K562 (cell line): ENCODE measurements around the gene ABI3BP. TPM values are rescaled to one million over a fixed set of nuclear protein-coding genes. Genes with fewer than 3 reads are reported as not detected.

Source experiments
- ATAC-seq: fragments of 200-7000 bp; cut with Tn5 transposase; 3 replicates; pipeline ENCODE4 v1.9.1; 2020; ENCODE audit warnings: moderate library complexity
- BruUV-seq: library from RNA; stranded (reverse); fragments of 400-500 nt; replicated peaks from 2 replicates; lab custom pipeline; 2021; lab: Mats Ljungman, UMichigan
- CTCF ChIA-PET: fragments of 300-600 bp; formaldehyde crosslinking; extraction: SDS; loops from one replicate; lab custom pipeline; 2021; ENCODE audit warnings: low intra/inter-chr PET ratio; lab: Yijun Ruan, JAX
- POLR2A ChIA-PET: fragments of 300-600, 350-650 bp; sonication (Branson Sonifier 250); formaldehyde crosslinking; extraction: SDS; loops from one replicate; lab custom pipeline; 2021; ENCODE audit warnings: antibody characterized with exemption, inconsistent platforms; lab: Yijun Ruan, JAX
- DNase-seq, 4 experiments: peaks; one replicate each; pipeline versions ENCODE4 v3.0.0 to v3.0.0-alpha.2; 2011 to 2018; ENCODE audit warnings: low spot score in 3 of 4, mixed read lengths in 3 of 4; ENCODE audit errors: extremely low read depth in 1 of 4
- FAIRE-seq: peaks from 2 replicates; lab custom pipeline; 2011; peaks lifted over from hg19 to GRCh38; lab: Jason Lieb, UNC
- H2AFZ ChIP-seq: 2 replicates; pipeline ENCODE4 v1.6.0; 2011; ENCODE audit warnings: low read depth, low read length, control low read depth, inconsistent platforms
- H3K27ac ChIP-seq: fragments of 200-600 bp; 3 replicates; pipeline ENCODE4 v1.8.0; 2011; ENCODE audit warnings: low read depth, mild to moderate bottlenecking, control low read depth, inconsistent platforms, low read length, moderate library complexity, mixed read lengths; ENCODE audit errors: extremely low read depth
- H3K27me3 ChIP-seq, 2 experiments: fragments of 300-600 bp in 1 of 2; 2 replicates in 1 of 2; 3 replicates in 1 of 2; pipeline versions ENCODE4 v1.6.0 to v1.8.0; 2011; ENCODE audit warnings: inconsistent platforms in 2 of 2, low read length in 2 of 2, mild to moderate bottlenecking in 1 of 2, mixed read lengths in 1 of 2, moderate library complexity in 1 of 2; ENCODE audit not compliant: control insufficient read depth in 2 of 2, insufficient read depth in 2 of 2
- H3K36me3 ChIP-seq: fragments of 300-600 bp; 3 replicates; pipeline ENCODE4 v1.8.0; 2011; ENCODE audit warnings: mild to moderate bottlenecking, low read length, inconsistent platforms; ENCODE audit not compliant: control insufficient read depth, insufficient read depth
- H3K4me1 ChIP-seq, 2 experiments: fragments of 200-600 bp in 1 of 2; replicated peaks in 1 of 2; 2 replicates in 1 of 2; 3 replicates in 1 of 2; pipeline versions ENCODE4 v1.5.1 to v1.8.0; 2011; ENCODE audit warnings: inconsistent platforms in 2 of 2, low read length in 2 of 2, mild to moderate bottlenecking in 1 of 2, mixed read lengths in 1 of 2, moderate library complexity in 1 of 2; ENCODE audit not compliant: control insufficient read depth in 2 of 2, insufficient read depth in 2 of 2
- H3K4me2 ChIP-seq: 2 replicates; pipeline ENCODE4 v1.6.1; 2011; ENCODE audit warnings: low read length, control low read depth, inconsistent platforms, mixed read lengths; ENCODE audit not compliant: insufficient read depth
- H3K4me3 ChIP-seq: fragments of 200-600 bp; sonication (generic), shearing (Covaris generic); 2 replicates; pipeline ENCODE4 v1.5.1; 2016; ENCODE audit warnings: control low read depth, inconsistent platforms
- H3K79me2 ChIP-seq: fragments of 200-600 bp; 3 replicates; pipeline ENCODE4 v1.8.0; 2011; ENCODE audit warnings: low read length, inconsistent platforms; ENCODE audit not compliant: control insufficient read depth, insufficient read depth
- H3K9ac ChIP-seq, 2 experiments: 2 replicates each; pipeline versions ENCODE4 v1.6.0 to v1.6.1; 2011; ENCODE audit warnings: low read depth in 2 of 2, low read length in 2 of 2, control low read depth in 1 of 2, inconsistent platforms in 1 of 2, mild to moderate bottlenecking in 1 of 2, mixed read lengths in 1 of 2; ENCODE audit not compliant: insufficient read depth in 1 of 2
- H3K9me1 ChIP-seq: one replicate; pipeline ENCODE4 v1.6.0; 2011; ENCODE audit warnings: inconsistent platforms, mild to moderate bottlenecking, low read length, moderate library complexity; ENCODE audit not compliant: control insufficient read depth, insufficient read depth
- H3K9me3 ChIP-seq: replicated peaks from 2 replicates; pipeline ENCODE4 v1.5.1; 2011; ENCODE audit warnings: low read depth, low read length, inconsistent platforms; ENCODE audit not compliant: control insufficient read depth, insufficient read depth
- H4K20me1 ChIP-seq: replicated peaks from 2 replicates; pipeline ENCODE4 v1.6.1; 2011; ENCODE audit warnings: low read length, inconsistent platforms, mixed read lengths; ENCODE audit not compliant: control insufficient read depth, insufficient read depth
- C11orf30 ChIP-seq: fragments of 450-650 bp; IDR thresholded peaks from 2 replicates; pipeline ENCODE4 v1.6.1; 2016; ENCODE audit warnings: low read depth, mild to moderate bottlenecking
- ETV6 ChIP-seq, 3 experiments: fragments of 150-350 bp in 1 of 3; sonication (generic) in 1 of 3; formaldehyde crosslinking in 1 of 3; IDR thresholded peaks; 2 replicates each; pipeline versions ENCODE4 v1.6.1 to v1.8.0; 2014 to 2022; ENCODE audit warnings: borderline replicate concordance in 2 of 3, low read depth in 2 of 3, antibody characterized with exemption in 1 of 3, low read length in 1 of 3, mild to moderate bottlenecking in 1 of 3, missing genetic modification reagents in 1 of 3
- GABPA ChIP-seq: fragments of 200-800 bp; sonication (Bioruptor generic); conservative IDR thresholded peaks from 2 replicates; pipeline ENCODE4 v1.6.1; 2016; ENCODE audit warnings: low read depth, missing genetic modification characterization, missing compliant biosample characterization
- MTA1 ChIP-seq: fragments of 450-650 bp; IDR thresholded peaks from 2 replicates; pipeline ENCODE4 v1.6.1; 2017; ENCODE audit warnings: borderline replicate concordance
- NFXL1 ChIP-seq: fragments of 450-650 bp; formaldehyde crosslinking; IDR thresholded peaks from 2 replicates; pipeline ENCODE4 v1.4.0; 2021; ENCODE audit warnings: mild to moderate bottlenecking
- NONO ChIP-seq, 2 experiments: fragments of 200-400 bp in 1 of 2; fragments of 450-650 bp in 1 of 2; formaldehyde crosslinking in 1 of 2; IDR thresholded peaks; 2 replicates each; pipeline ENCODE4 v1.6.1; 2017; ENCODE audit warnings: low read depth in 2 of 2, mild to moderate bottlenecking in 2 of 2, moderate library complexity in 2 of 2, low read length in 1 of 2
- NR2C2 ChIP-seq, 2 experiments: fragments of 200-800 bp in 1 of 2; sonication (Bioruptor generic) in 1 of 2; sonication (generic) in 1 of 2; formaldehyde crosslinking in 1 of 2; IDR thresholded peaks; 2 replicates each; pipeline versions ENCODE4 v1.6.1 to v1.8.0; 2016 to 2022; ENCODE audit warnings: mild to moderate bottlenecking in 1 of 2, missing compliant biosample characterization in 1 of 2, missing genetic modification characterization in 1 of 2, missing genetic modification reagents in 1 of 2
- NRF1 ChIP-seq, 2 experiments: fragments of 450-650 bp; IDR thresholded peaks in 1 of 2; conservative IDR thresholded peaks in 1 of 2; 2 replicates each; pipeline ENCODE4 v1.6.1; 2014; ENCODE audit warnings: mild to moderate bottlenecking in 2 of 2
- POLR2B ChIP-seq: fragments of 450-650 bp; IDR thresholded peaks from 2 replicates; pipeline ENCODE4 v1.6.1; 2018; ENCODE audit warnings: low read depth; ENCODE audit not compliant: partially characterized antibody
- SMAD1 ChIP-seq: fragments of 150-350 bp; IDR thresholded peaks from 2 replicates; pipeline ENCODE4 v1.6.1; 2014; ENCODE audit warnings: low read length, low read depth; ENCODE audit not compliant: partially characterized antibody
- SPI1 ChIP-seq: IDR thresholded peaks from 2 replicates; pipeline ENCODE4 v1.6.1; 2011; ENCODE audit warnings: low read depth, low read length, control low read depth, borderline replicate concordance
- TARDBP ChIP-seq: fragments of 450-650 bp; IDR thresholded peaks from 2 replicates; pipeline ENCODE4 v1.6.1; 2016
- TEAD2 ChIP-seq: fragments of 450-650 bp; IDR thresholded peaks from 2 replicates; pipeline ENCODE4 v1.6.1; 2016; ENCODE audit warnings: missing genetic modification characterization, control low read depth, missing compliant biosample characterization
- TRIM28 ChIP-seq: fragments of 450-650 bp; IDR thresholded peaks from 2 replicates; pipeline ENCODE4 v1.6.1; 2017
- ZNF263 ChIP-seq: sonication (generic); formaldehyde crosslinking; IDR thresholded peaks from 2 replicates; pipeline ENCODE4 v1.8.0; 2022; ENCODE audit warnings: mild to moderate bottlenecking, missing genetic modification reagents, borderline replicate concordance
- ZNF408 ChIP-seq: fragments of 250-450 bp; sonication (Bioruptor Pico); IDR thresholded peaks from 2 replicates; pipeline ENCODE4 v1.4.0; 2020; ENCODE audit warnings: low read depth, mild to moderate bottlenecking, moderate library complexity
- ZNF436 ChIP-seq: fragments of 250-450, 450-650 bp; sonication (Bioruptor Pico); formaldehyde crosslinking; IDR thresholded peaks from 2 replicates; pipeline ENCODE4 v1.7.0; 2020; ENCODE audit warnings: mild to moderate bottlenecking
- WGBS: fragments of 100-300 bp; shearing (Covaris generic); methylation state at CpG from one replicate; pipeline ENCODE4 v1.1.6; 2016; ENCODE audit warnings: low coverage, mixed read lengths; ENCODE audit not compliant: insufficient coverage; ENCODE audit errors: missing lambda C conversion rate; 5-methylcytosine and 5-hydroxymethylcytosine counted together
- in situ Hi-C: fragments of 300-500 bp; cut with MboI; formaldehyde crosslinking; loops from 4 replicates; pipeline ENCODE4 v1.15.0; 2018; ENCODE audit warnings: inconsistent platforms, mixed read lengths
- intact Hi-C: fragments of 100-400 bp; cut with micrococcal nuclease; formaldehyde crosslinking; loops from 2 replicates; pipeline ENCODE4 v1.14.2; 2022
- polyA plus RNA-seq, 8 experiments: library from polyadenylated mRNA; depleted of rRNA in 4 of 8; stranded (reverse) in 5 of 8; unstranded in 3 of 8; fragments of >200 nt; fragmentation: Nextera tagmentation in 2 of 8; fragmentation: Illumina TruSeq in 1 of 8; extraction: Ambion mirVana in 2 of 8; extraction: Trizol in 1 of 8; gene quantifications; 2 replicates each; pipeline versions ENCODE4 v1.2.1 to v1.2.3, GENCODE V29; 2011 to 2014; ENCODE audit warnings: inconsistent platforms in 1 of 8, missing spikeins in 1 of 8
- total RNA-seq, 7 experiments: library from RNA; depleted of rRNA in 6 of 7; stranded (reverse); fragments of >200 nt in 6 of 7; fragmentation: Illumina TruSeq in 2 of 7; extraction: Trizol in 2 of 7; gene quantifications; 2 replicates each; pipeline versions ENCODE4 v1.2.1 to v1.2.3, GENCODE V29; 2011 to 2021; ENCODE audit warnings: low replicate concordance in 1 of 7
- TF ChIP-seq, protein P1 (sequence below): fragments of 450-650 bp; IDR thresholded peaks from 2 replicates; pipeline ENCODE4 v1.6.1; 2016; ENCODE audit warnings: mild to moderate bottlenecking

Gene ABI3BP
- total and polyA plus RNA-seq, 9 of the 15 experiments (the other 6 are each of a cell fraction or from before 2014, with no cell fraction given), result 0.01 to 0.24 (median 0.06) TPM; not detected in 5

DNA sequence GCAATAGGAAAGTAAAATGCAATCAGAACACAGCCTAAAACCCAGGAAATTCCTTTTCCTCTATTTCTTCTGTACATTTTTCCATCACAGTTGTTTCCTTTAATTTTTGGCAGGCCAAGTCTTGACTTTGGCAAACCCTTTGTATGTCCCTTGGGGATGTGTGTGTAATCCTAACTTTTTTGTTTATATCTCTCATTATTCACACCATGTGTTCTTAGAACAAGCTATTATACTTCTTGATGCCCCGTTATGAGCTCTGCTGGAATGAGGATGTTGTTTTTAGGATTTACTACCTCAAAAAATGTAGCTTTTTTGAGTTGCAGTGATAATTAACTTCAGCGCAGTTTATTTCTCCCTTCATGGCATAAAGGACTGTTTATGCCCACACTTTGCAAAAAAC is 123.4 kb downstream of the ABI3BP start:
- Histone ChIP-seq H3K27me3 (no peaks in the 10 kb centered on the region), H3K36me3 (no peaks in the 10 kb centered on the region), H3K9me3 (no peaks in the 10 kb centered on the region), H3K9me1 (no peaks in the 10 kb centered on the region), H3K27ac (no peak overlapping the region), H3K4me2 (no peak overlapping the region), H3K79me2 (no peaks in the 10 kb centered on the region), H3K4me1 (no peaks in the 10 kb centered on the region), H4K20me1 (no peaks in the 10 kb centered on the region), H3K4me3 (no peak overlapping the region), H2AFZ (no peak overlapping the region), H3K9ac (no peak overlapping the region)
- CTCF ChIA-PET, result no interaction called here
- WGBS, result 0% methylated on average over 2 of the region's 2 CpGs
- POLR2A ChIA-PET, result no interaction called here
- DNase-seq (no peak), ATAC-seq (no peak), FAIRE-seq (no peak)
- in situ Hi-C loops, result no loop called here
- BruUV-seq, result no TSS peak
- intact Hi-C loops, result loop anchor here (10.0 kb wide), 1 partner anchor 85 kb away; no protein-coding TSS in a partner anchor
- TF ChIP-seq ZNF408 (CRISPR knock-in tag) (no peak), TRIM28 (no peak), NR2C2 (CRISPR knock-in tag; IDR thresholded peaks at IDR 0.05) (no peak), NR2C2 (tag; IDR thresholded peaks at IDR 0.05) (no peak), MTA1 (no peak), POLR2B (no peak), NRF1 (conservative IDR thresholded peaks at IDR 0.05 in 1 of 2, IDR thresholded peaks at IDR 0.05 in 1 of 2) (no peak), ZNF436 (CRISPR knock-in tag) (no peak), NFXL1 (CRISPR knock-in tag) (no peak), ZNF263 (CRISPR knock-in tag) (no peak), ETV6 (IDR thresholded peaks at IDR 0.05; ENCODE audit: borderline replicate concordance in 1 of 2, low read depth in 2 of 2, low read length in 1 of 2) (no peak), ETV6 (CRISPR knock-in tag; IDR thresholded peaks at IDR 0.05; ENCODE audit: borderline replicate concordance) (no peak), TARDBP (no peak), C11orf30 (no peak), SMAD1 (no peak), GABPA (tag) (no peak), NONO (IDR thresholded peaks at IDR 0.05; ENCODE audit: low read depth in 2 of 2, low read length in 1 of 2) (no peak), SPI1 (no peak), TEAD2 (tag) (no peak)
- TF ChIP-seq, protein P1, sequence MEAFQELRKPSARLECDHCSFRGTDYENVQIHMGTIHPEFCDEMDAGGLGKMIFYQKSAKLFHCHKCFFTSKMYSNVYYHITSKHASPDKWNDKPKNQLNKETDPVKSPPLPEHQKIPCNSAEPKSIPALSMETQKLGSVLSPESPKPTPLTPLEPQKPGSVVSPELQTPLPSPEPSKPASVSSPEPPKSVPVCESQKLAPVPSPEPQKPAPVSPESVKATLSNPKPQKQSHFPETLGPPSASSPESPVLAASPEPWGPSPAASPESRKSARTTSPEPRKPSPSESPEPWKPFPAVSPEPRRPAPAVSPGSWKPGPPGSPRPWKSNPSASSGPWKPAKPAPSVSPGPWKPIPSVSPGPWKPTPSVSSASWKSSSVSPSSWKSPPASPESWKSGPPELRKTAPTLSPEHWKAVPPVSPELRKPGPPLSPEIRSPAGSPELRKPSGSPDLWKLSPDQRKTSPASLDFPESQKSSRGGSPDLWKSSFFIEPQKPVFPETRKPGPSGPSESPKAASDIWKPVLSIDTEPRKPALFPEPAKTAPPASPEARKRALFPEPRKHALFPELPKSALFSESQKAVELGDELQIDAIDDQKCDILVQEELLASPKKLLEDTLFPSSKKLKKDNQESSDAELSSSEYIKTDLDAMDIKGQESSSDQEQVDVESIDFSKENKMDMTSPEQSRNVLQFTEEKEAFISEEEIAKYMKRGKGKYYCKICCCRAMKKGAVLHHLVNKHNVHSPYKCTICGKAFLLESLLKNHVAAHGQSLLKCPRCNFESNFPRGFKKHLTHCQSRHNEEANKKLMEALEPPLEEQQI, result no peak
